Fibroblast of the conjunctiva (primary cell): ENCODE data around the gene LAMA2.
A peak's percentile ranks its signal among the peaks of the same experiment; 100 is the strongest.

ENCODE experiments used
- DNase-seq: peaks from one replicate; pipeline ENCODE4 v3.0.0-alpha.2; 2010; ENCODE audit warnings: low read depth

The LAMA2 gene

DNA sequence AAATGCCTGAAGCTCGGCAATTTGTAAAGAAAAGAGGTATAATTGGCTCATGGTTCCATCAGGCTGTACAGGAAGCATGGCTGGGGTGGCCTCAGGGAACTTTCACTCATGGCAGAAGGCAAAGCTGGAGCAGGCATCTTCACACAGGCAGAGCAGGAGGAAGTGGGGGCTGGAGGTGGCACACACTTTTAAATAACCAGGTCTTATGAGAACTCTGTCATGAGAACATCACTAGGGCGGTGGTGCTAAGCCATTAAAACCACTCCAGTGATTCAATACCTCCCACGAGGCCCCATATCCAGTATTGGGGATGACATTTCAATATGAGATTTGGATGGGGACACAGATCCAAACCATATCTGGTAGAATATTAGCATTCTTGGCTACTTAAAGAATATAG is 481.8 kb downstream of the LAMA2 start:
- no peak for DNase-seq

DNA sequence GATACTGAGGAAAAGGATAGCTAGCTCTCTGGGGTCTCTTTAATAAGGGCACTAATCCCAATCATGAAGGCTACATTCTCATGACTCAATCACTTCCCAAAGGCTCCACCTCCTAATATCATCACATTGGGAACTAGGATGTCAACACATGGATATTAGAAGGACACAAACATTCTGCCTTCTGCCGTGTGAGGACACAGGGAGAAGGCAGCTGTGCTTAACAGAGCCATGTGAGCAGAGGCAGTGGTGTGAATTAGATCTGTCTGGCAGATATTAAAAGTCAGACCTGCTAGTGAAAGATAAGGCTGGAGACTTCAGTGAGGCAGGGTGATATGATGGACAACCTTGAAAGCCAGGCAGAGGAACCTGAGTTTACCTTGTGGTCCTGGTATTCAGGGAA is 485.1 kb downstream of the LAMA2 start:
- no peak for DNase-seq

DNA sequence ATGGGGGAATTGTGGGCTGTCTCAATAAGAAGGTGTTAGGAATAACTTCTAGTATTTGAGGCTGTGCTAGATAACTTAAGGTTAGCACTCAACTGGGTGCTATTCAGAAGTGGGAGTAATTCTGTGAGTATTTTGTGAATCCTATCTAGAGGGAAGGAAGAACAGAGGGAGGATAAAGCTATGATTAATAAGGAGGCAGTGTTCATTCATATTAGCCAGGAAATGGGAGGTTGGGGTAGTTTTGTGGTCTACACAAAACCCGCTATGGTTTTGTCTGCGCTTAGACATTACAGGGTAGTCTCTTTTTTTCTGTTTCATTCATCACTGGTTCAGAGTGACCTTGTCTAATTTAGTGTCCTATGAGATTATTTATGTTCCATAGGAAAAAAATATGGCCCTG is 486.0 kb downstream of the LAMA2 start:
- DNase-seq: no peak

DNA sequence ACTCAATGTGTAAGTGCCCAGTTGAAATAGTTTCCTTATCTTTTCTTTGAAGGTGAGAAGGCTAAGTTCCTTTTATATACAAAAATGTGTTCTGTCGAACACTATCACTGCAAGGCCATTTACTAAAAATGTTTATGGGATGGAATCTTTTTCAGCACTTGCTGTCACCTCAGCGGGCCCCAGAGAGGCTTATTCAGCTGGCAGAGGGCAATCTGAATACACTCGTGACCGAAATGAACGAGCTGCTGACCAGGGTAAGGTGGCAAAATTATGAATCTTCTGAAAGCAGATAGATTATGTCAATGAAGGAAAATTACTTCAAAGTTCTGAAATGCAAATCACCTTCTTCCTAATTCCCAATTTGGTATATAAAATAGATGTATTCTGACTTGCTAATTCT is 486.8 kb downstream of the LAMA2 start:
- DNase-seq: no peak

DNA sequence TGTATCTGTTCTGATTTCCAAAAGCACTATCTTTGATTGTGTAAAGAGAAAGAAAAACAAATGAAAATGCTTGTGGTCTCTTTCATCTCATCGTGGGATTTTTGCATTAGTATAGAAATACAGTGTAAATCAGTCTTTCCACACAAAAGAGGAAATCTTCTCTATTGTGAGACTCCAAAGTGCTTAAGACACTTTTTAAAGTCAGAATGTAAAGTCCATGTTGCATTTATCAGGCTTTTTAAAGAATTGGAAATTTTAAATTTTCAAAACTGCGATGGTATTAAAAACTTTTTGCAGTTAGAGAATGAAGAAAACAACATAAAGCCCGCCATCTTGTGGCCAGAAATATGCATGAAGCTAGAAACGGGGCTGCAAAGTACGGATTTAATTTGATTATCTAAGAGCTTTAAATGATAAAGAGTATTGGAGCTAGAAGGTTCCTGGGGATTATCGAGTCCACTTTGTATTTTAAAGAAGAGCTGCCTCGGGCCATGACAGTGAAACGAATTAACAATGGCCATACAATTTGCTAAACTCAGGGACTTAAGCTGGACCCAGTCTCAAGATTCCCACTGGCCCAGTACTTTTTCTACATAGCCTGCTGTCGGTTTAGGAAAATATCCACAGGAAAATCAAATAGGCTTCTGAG is 487.5 kb downstream of the LAMA2 start:
- peak; percentile 30 for DNase-seq

DNA sequence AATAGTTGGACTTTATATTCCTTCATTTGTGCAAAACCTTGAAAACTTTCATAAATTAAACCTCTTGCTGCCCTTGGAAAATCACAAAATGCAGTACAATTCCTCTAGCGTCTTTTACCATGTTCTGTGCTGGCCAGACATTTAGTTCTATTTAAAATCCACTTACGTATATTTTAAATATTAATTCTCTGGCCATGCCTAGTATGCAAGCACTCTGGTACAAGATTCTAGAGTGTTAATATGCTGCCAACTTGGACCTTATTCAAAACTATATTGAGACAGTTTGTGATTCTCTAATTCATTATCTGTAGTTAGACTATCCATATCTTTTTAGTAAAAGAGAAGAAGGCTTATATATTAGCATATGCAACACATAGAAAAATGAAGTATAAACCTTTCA is 498.9 kb downstream of the LAMA2 start:
- no peak for DNase-seq

DNA sequence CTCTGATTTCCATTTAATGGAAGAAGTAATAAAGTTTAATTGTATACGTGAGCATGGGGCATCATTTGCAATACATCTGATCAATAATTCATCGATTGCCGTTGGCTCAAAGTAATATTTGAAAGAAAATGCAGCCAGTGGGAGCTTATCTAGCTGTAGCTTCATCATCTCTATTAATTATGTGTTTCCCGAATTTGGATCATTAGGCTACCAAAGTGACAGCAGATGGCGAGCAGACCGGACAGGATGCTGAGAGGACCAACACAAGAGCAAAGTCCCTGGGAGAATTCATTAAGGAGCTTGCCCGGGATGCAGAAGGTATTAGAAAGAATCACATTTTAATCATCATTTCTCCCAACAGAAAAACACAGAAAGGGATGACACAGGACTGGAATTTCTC is 500.0 kb downstream of the LAMA2 start:
- DNase-seq: no peak

DNA sequence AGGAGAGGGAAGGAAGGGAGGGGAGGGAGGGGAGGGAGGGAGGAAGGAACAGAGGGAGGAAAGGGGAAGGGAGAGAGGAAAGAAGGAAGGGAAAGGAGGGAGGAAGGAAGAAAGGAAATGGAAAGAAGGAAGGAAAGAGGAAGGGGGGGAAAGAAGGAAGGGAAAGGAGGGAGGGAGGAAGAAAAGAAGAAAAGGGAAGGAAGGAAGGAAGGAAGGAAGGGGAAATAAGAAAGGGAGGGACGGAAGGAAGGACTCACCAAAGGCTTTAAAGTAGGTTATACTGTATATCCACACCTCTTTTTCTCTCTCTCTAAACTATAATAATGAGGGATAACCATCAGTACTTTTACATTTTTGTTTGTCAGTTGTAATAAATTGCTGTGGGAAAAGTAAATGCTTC is 502.2 kb downstream of the LAMA2 start:
- no peak for DNase-seq

DNA sequence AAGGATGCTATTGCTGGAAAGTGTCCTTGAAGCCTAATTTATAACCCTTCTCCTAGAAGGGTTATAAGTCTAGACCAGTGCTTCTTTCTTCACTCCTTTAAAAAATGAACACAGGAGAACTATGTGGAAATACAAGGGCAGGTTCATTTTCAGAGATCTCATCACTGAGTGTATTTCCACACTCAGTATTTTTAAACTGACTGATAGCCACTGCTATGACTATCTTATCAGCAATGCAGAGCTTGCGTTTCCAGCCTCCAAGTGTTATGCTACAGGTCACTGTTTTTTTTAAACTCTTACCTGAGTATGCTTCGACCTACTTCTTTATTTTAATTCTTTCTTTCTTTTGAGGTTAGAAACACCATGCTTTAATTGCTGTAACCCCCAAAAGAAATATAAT is 508.0 kb downstream of the LAMA2 start:
- no peak for DNase-seq

DNA sequence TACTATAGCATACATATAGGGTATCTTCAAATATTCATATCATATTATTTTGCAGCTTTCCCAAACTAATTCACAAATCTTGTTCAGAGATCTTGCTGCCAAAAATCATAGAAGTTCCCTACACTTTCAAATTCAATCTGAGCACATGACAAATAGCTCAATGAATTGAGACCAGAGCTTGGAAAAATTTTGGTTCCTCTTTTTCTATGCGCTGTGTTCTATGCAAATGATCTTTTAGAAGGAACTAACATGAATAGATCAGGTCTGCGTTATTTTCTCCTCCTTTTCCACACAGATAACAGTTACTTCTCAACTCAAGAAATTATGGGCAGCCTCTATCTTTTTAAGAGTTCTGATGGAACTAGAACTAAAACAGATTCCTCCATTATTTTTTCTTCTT is 510.7 kb downstream of the LAMA2 start:
- DNase-seq: no peak

DNA sequence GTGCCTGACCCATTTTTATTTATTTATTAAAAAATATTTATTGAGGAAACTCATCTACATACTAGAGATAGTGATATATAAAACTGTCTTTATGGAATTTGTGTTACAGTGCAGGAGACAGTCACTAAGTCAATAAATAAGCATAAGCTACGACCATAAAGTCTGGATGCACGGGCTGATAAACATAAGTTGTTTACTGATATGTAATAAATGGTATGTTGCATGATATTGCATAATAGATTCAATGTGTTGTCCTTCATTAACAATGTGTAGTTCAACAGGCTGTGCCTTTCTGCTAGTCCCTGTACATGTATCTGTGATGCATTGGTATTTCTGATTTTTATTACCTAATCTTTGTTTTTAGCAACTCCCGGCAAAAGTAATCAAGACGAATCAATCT is 515.8 kb downstream of the LAMA2 start:
- DNase-seq: no peak

DNA sequence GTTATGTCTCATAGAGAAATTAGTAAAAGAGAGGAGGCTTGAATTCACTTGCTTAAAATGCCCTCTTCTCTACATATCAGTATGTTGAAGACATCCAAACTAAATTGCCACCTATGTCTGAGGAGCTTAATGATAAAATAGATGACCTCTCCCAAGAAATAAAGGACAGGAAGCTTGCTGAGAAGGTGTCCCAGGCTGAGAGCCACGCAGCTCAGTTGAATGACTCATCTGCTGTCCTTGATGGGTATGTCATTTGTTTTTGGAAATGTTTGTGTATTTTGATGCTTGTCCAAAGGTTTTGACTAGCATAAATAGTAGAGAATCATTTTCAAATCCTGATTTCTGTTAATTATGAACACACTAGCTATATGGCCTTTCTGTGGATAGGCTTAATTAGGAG is 519.3 kb downstream of the LAMA2 start:
- DNase-seq: no peak

DNA sequence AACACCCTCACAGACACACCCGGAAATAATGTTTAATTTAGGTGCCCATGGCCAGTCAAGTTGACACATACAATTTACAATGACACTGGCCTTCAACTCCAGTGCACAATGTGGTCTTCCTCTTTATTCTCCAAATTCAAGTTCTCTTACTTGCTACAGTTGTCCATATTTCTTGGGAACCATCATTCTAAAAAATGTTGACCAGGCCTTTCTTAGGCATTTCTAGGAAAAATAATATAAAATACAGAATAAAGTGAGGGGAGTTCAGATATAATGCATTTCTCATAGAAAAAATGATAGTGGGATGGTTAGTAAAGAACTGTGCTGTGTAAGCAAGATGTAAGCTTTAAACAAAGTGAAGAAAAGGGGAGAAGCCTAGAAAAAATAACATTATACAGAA is 528.2 kb downstream of the LAMA2 start:
- no peak for DNase-seq

DNA sequence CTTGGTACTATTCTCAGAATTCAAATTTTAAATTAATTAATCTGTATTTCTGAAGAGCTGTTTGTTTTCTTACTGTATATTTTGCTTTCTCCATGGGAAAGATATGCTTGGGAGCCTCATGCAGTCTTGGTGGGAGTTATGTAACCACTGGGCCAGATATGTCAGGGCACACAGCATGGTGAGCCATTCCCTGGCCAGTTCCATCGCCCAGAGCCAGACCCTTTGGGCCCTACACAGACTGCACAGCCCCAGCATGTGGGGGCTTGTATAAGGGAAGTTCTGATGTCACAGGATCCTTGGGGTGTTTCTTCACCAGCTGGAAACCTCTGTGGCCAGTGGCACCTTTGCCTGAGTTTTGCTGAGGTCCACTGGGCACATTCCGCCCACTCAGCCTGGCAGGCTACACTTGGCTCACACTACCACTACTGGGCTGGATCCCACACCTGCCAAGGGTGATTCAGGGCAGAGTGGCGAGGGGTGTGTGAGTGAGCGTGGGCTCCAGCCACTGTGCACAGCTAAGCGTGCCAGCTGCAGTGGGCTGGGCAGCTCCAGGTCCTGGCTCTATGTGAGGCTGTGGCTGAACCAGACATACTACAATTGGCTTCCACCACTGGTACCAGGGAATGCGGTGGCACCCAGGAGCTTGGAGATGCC is 533.5 kb downstream of the LAMA2 start:
- no peak for DNase-seq

DNA sequence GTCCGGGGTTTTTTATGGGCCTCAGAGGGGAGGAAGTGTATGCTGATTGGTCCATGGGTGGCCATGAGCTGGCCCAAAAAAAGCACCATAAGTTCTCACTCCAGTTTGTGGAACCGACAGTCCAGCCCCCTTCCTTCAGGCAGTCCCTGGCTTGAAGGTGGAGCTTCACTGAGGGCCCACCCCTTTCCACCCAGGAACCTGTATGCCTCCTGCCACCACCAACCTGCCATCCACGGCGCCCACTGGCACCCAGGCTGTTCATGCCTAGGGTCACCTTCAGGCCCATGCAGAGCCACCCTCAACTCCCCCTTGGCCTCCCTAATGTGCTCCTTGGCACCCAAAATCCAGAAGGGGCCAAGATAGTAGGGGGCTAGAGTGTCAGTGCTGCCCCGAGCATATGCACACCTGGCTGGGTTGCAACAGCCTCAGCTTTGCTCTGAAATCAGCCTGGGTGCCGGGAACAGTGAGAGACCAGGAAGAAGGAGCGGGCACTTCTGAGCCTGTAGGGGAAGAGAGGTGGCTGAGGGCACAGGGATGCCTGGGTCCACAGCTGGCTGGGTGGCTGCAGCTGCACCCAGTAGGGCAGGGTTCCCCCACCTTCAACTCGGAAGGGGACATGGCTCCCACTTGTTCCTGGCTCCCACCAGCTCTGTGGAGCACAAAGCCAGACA is 534.6 kb downstream of the LAMA2 start:
- no peak for DNase-seq

DNA sequence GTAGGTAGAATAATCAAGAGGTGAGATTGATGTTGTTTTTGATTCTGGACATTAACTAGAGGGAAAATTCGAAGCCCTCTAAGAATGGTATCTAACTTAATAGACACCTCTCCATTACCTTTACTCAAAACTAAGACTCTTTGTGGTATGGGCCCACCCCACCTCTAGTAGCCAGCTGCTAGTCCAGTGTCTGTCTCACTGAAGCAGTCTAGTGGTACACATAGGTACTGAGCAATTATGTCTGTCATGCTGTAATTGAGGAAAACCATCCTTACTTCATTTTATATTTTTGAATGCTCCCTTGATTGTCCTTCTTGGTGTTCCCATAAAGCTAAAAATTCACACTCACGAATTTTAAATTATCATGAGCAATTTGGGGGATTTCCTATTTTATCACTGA is 536.4 kb downstream of the LAMA2 start:
- DNase-seq: no peak

DNA sequence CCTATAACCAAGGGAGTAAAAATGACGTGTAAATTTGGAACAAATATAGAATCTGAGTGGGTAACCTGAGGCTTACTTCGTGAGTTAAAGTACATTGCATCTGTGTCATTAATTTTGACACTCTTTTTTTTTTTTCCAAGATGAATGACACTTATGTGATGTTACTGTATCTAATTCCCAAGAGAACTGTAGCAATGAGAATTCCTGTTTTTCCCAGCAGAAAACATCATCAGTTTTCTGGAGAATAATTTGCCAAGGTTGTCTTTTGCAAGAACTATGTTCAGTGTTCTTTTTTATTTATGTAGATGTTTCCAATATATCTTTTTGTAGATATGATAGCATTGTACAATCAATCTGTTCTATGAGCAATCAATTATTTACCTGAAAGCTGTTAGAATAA is 543.4 kb downstream of the LAMA2 start:
- DNase-seq: no peak

DNA sequence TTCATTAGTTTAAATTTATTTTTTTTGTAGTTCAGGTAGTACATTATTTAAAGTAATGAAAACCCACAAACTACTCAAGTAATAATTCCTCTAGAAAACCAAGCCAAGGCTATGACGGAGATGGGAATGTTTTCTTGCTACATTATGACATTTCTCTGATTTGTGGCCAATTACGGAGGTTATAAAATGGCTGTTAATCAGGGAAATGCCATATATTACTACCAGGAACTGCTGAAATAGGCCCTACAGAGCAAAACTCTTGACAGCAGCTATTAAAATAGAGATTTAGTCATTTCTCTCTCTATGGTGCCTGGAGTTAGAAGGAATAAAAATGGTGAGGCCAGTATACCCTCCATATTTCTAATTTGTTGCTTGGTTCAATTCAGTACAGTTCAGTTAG is 547.0 kb downstream of the LAMA2 start:
- DNase-seq: no peak

DNA sequence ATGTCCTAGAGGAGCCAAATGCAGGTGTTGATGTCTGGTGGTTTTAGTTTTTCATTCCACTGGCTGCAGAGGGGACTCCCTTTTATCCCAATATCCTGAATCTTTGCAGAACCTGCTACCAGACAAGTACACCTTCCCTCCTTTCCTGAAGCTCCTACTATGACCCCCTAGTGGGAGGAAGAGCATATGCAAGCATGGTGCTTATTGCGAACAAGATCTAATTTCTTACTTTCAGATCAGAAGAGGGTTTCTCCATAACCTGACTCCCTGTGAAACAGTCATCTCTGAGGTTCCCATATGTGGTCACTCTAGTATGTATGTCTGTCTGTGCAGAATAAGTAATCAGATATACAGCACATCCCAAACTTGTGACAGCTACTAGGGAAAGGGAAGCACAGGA is 549.8 kb downstream of the LAMA2 start:
- DNase-seq: no peak

DNA sequence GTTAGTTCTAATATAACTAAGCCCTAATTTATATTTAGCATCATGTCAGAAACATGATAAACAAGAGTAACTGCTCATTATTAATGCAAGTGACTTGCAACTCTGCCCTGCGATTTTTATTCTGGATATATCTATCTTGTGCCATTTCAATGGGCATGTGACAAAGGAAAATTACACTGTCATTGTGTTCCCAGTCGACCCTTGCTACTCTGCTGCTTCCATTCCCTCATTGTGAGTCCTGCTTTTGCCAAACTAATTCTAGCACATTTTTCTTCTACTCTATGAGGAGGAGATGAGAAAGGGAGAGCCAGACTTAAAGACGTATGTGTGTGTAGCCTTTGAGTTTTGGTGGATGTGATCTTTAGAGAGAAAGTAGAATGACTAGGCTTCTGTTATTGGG is 551.2 kb downstream of the LAMA2 start:
- no peak for DNase-seq

DNA sequence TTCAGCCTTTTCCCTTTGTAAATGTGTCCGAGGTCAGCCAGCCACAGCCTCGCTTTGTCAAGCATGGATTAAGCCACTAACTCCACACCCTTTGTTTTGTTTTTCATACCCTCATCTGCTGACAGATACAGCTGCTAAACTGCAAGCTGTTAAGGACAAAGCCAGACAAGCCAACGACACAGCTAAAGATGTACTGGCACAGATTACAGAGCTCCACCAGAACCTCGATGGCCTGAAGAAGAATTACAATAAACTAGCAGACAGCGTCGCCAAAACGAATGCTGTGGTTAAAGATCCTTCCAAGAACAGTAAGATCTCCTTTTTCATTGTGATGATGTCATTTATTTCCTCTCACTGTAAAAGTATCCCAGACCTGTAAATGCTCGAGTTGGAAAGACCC is 557.8 kb downstream of the LAMA2 start:
- DNase-seq: peak; percentile 23

DNA sequence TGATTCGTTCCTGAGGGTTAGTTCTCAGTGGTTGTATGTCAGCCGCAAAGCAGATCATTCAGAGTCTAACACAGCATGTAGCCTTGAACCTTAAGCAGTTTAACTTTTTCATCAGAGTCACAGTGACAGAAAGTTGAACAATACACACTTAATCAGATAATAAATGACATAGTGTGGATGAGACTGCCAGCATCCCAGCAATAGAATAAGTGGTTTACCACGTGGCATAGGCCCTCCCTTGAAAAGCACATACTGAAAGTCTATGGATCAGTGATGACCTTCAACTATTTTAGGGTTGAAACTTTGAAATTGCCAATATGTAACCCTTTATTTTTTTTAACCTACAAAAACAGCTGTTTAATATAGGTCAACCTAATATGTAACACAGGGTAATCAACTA is 561.7 kb downstream of the LAMA2 start:
- no peak for DNase-seq

DNA sequence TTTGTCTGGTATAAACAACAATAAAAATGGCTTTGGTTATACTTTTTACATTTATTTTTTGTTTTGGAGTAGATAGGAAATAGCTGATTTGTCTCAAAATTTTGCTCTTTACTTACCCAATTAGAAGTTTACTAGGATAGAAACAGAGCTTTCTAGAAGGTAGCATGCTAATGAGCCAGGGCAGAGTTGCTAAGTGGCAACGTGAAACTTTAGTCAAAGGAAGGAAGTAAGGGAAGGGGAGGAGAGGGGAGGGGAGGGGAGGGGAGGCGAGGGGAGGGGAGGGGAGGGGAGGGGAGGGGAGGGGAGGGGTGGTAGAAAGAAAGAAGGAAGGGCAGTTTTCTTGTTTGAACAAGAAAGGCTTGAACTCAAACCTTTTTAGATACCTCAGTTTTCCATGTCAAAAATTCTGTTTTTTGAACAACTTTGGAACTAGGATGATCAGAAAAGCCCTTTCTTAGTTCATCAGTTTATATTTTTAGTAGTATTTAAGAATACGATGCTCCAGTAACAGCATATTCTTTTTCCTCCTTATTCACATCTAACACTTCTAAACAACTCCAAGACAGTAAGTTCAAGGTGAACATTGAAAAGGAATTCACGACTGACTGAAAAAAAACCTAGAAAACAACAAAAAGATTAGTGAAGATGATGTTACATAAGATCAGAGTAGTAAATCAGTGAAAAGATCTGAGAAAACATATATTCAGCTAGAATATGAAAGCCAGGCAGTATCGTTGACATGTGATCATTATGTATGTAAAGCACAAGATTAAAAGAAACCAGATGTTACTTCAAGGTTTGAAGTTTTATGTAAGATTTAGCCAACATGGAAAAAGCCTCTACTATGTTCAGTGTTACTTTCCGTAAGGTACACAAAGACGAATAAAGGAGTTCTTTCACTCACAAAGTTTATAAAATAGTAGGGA is 563.6 kb downstream of the LAMA2 start:
- no peak for DNase-seq
